K562 treated with DMSO at 1 percent for 4 hours (cell line): ENCODE measurements around the gene KRTAP21-2. TPM values are rescaled to one million over a fixed set of nuclear protein-coding genes. Genes with fewer than 3 reads are reported as not detected.

ENCODE experiments used
- total RNA-seq: library from RNA; unstranded; fragments of 300-600 nt; gene quantifications from 2 replicates; pipeline ENCODE4 v1.2.3, GENCODE V29; 2022; ENCODE audit not compliant: insufficient read depth

The KRTAP21-2 gene
- total RNA-seq: not detected in 2 replicates

DNA sequence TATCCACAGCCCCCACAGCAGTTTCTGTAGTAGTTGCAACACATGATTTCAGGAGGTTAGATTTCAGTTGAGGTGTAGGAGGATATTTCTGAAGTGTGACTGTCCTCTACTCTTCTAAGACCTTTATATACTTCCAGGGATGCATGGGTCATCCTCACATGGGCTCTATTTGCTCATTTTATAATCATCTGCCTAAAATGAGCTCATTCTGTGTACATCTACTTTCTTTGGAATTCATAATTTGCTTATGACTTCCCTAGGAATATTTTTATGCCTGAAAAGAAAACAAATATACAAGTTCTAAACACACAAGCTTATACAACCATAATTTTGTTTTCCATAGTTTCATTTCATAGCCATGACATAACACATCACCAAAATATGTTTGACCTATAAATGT, at the start of gene KRTAP21-2:
KRTAP21-2 (minus strand) TSS at position 101 of the 400 bp plus-strand sequence; CDS start at position 44, 57 bp downstream.

DNA sequence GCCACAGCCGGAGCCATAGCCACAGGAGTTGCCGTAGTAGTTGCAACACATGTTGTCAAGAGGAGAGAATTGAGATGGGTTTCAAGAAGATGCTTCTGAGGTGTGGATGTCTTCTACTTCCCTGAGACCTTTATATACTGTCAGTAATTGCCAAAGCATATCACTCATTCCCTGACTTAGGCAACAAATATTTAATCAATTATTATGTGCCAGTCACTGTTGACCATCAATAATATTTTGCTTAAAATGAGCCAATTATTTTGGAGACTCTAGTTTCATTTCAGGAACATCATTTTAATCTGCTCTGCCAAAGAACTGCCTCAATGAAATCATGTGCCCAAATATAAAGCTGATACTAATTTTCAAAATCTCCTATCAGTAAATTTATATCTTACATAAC, 8.3 kb upstream of the KRTAP21-2 start, which contains the start of gene KRTAP21-1:
KRTAP21-1 (minus strand) TSS at position 101 of the 400 bp plus-strand sequence; CDS start at position 51, 50 bp downstream.

DNA sequence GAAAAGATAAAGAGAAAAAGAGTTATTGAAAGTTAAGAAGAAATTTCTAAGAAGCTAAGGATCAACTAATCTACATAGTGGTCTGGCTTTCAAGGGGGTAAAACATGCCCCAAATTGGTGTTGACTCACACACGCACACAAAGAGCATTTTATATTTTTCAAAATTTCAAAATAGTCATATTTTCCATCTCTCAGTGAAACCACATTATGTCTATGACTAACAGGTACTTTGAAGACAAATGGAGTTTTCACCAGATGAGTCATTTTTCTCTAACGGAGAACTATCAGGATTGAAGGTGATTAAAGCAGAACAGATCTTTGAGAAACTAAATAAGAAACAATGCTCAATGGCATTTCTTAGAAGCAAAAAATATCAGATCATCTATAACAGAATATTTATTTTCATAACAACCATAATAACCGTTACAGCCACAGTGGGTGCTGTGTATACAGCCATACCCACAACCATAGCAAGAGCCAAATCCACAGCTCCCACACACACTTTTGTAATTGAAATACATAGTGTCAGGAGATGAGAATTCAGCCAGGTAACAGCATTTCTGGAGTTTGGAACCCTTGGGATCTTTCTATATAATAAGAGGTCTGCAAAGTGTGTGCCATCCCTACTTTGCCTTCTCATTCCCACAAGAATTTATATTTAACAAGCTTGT, 28.7 kb downstream of the KRTAP21-2 start, which contains the start of gene KRTAP21-3:
KRTAP21-3 (minus strand) TSS at position 539 of the 671 bp plus-strand sequence; CDS start at position 521, 18 bp downstream.

Other genes starting within 250 kb of the KRTAP21-2 start
- not detected in 2 replicates for gene KRTAP19-5, start 245.1 kb downstream of the KRTAP21-2 start, total RNA-seq
- not detected in 2 replicates for gene KRTAP19-6, start 205.4 kb downstream of the KRTAP21-2 start, total RNA-seq
- not detected in 2 replicates for gene KRTAP19-7, start 185.9 kb downstream of the KRTAP21-2 start, total RNA-seq
- gene KRTAP22-2, start 156.9 kb downstream of the KRTAP21-2 start, total RNA-seq: not detected in 2 replicates
- not detected in 2 replicates for gene KRTAP6-3, start 154.8 kb downstream of the KRTAP21-2 start, total RNA-seq
- gene KRTAP6-2, start 148.4 kb downstream of the KRTAP21-2 start, total RNA-seq: not detected in 2 replicates
- gene KRTAP22-1, start 146.2 kb downstream of the KRTAP21-2 start, total RNA-seq: not detected in 2 replicates
- not detected in 2 replicates for gene KRTAP6-1, start 133.3 kb downstream of the KRTAP21-2 start, total RNA-seq
- gene KRTAP20-1, start 130.8 kb downstream of the KRTAP21-2 start, total RNA-seq: not detected in 2 replicates
- not detected in 2 replicates for gene KRTAP20-4, start 126.6 kb downstream of the KRTAP21-2 start, total RNA-seq
- not detected in 2 replicates for gene KRTAP20-2, start 112.1 kb downstream of the KRTAP21-2 start, total RNA-seq
- not detected in 2 replicates for gene KRTAP20-3, start 104.4 kb downstream of the KRTAP21-2 start, total RNA-seq
- not detected in 2 replicates for gene KRTAP21-3, start 28.5 kb downstream of the KRTAP21-2 start, total RNA-seq
- gene KRTAP21-1, start 8.2 kb upstream of the KRTAP21-2 start, total RNA-seq: not detected in 2 replicates
- not detected in 2 replicates for gene KRTAP8-1, start 66.0 kb upstream of the KRTAP21-2 start, total RNA-seq
- not detected in 2 replicates for gene KRTAP7-1, start 82.5 kb upstream of the KRTAP21-2 start, total RNA-seq
- gene KRTAP11-1, start 134.3 kb upstream of the KRTAP21-2 start, total RNA-seq: not detected in 2 replicates